ENCODE data around the gene PIP5K1B. TPM values are rescaled to one million over a fixed set of nuclear protein-coding genes. Genes with fewer than 3 reads are reported as not detected.

The PIP5K1B gene
- total RNA-seq, 4 donors from 2014 or later = 1.2 to 2.6 (median 2.0) TPM

- TF ChIP-seq POLR2A (IDR thresholded peaks at IDR 0.05) (no peak), CTCF (IDR thresholded peaks at IDR 0.05 in 4 of 5, conservative IDR thresholded peaks at IDR 0.05 in 1 of 5) (no peak)
- H3K27ac ChIP-seq = no peak overlapping the region
- H3K4me1 ChIP-seq = no peaks in the 10 kb centered on the region
- no peak overlapping the region for H3K4me3 ChIP-seq
- intact Hi-C loops (cut with DNase I; ENCODE audit: low total_unique reads) = no loop called here
- no peaks in the 10 kb centered on the region for H3K9me3 ChIP-seq
- no peaks in the 10 kb centered on the region for H3K36me3 ChIP-seq
- no peak for ATAC-seq
- H3K27me3 ChIP-seq = no peaks in the 10 kb centered on the region
- in situ Hi-C loops (cut with MboI; ENCODE audit: low sequenced_read_pairs in 4 of 4) = loop anchor here in 1 of 4 donors (10.0 kb wide), 1 partner anchor 425 kb away; no protein-coding TSS in a partner anchor
- DNase-seq = no peak
Measured at GRCh38 chr9:69009708-69010107, 304.7 kb downstream of the PIP5K1B start.

DNA sequence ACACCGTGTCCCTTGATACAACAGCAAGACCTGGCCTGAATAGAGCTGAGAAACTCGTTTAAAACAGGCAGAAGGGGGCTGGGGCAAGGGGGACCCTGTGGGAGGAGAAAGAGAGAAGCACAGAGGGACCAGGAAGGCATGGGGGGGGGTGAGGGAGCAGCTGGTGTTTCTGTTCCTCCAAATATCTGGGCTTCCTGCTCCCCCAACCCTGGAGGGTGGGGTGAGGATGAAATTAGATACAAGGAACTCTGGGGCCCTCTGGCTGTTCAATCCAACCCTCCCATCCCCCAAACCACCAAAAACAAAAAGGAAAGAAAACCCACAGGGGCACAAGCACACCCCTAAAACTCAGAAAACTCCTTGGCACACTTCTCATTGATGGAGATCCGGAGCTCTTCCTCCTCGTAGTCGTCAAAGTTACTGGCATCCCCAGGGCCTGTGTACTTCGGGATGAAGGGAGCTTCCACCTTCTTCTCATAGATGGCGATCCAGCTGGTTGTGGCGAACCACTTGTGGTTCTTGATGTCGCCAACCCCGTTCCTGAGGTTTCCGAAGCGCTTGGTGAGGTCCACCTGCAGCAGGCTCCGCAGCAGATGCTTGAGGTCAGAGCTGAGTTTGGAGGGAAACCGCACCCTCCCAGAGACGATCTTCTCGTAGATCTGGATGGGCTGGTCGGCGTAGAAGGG lies 307.8 kb downstream of the PIP5K1B start:
- no peak for DNase-seq
- Histone ChIP-seq H3K27ac (no peak overlapping the region), H3K9me3 (no peaks in the 10 kb centered on the region), H3K4me3 (no peak overlapping the region), H3K36me3 (no peaks in the 10 kb centered on the region), H3K27me3 (no peaks in the 10 kb centered on the region), H3K4me1 (no peaks in the 10 kb centered on the region)
- no peak for TF ChIP-seq CTCF (IDR thresholded peaks at IDR 0.05 in 4 of 5, conservative IDR thresholded peaks at IDR 0.05 in 1 of 5)
- no peak for TF ChIP-seq POLR2A (IDR thresholded peaks at IDR 0.05)
- intact Hi-C loops (cut with DNase I; ENCODE audit: low total_unique reads) = no loop called here
- in situ Hi-C loops (cut with MboI; ENCODE audit: low sequenced_read_pairs in 4 of 4) = no loop called here
- ATAC-seq = no peak

DNA sequence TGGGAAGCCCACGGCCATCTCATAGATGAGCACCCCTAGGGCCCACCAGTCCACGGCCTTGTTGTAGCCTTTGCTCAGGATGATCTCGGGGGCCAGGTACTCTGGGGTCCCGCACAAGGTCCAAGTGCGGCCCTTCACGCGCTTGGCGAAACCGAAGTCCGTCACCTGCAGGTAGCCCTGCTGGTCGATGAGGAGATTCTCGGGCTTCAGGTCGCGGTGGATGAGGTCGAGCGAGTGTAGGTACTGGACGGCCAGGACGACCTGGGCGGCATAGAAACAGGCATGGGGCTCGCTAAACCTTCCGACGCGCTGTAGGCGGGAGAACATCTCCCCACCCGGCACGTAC lies 308.3 kb downstream of the PIP5K1B start:
- H3K4me1 ChIP-seq = no peaks in the 10 kb centered on the region
- H3K4me3 ChIP-seq = no peak overlapping the region
- H3K36me3 ChIP-seq = no peaks in the 10 kb centered on the region
- no peak for ATAC-seq
- no peak for TF ChIP-seq POLR2A (IDR thresholded peaks at IDR 0.05)
- no peak for TF ChIP-seq CTCF (IDR thresholded peaks at IDR 0.05 in 4 of 5, conservative IDR thresholded peaks at IDR 0.05 in 1 of 5)
- H3K9me3 ChIP-seq = no peaks in the 10 kb centered on the region
- intact Hi-C loops (cut with DNase I; ENCODE audit: low total_unique reads) (no loop called here), in situ Hi-C loops (cut with MboI; ENCODE audit: low sequenced_read_pairs in 4 of 4) (no loop called here)
- no peak overlapping the region for H3K27ac ChIP-seq
- H3K27me3 ChIP-seq = no peaks in the 10 kb centered on the region
- DNase-seq = no peak

DNA sequence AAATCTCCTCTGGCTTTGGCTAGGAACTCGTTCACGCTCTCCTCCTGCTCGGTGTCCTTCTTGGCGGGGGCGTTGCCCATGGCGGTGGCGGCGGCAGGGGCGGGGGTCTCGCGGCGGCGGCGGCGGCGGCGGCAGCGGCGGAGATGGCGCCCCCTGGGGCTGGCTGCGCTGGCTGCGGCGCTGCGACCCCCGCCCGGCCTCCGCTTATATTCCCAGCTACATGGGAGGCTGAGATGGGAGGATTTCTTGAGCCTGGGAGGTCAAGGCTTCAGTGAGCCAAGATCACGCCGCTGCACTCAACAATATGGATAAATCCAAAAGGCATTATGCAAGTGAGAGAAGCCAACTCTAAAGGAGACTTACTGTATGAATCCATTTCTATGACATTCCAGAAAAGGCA lies 309.0 kb downstream of the PIP5K1B start, which contains the start of gene PRKACG:
PRKACG (minus strand) TSS at position 101 of the 400 bp plus-strand sequence; CDS start at position 80, 21 bp downstream.
- in situ Hi-C loops (cut with MboI; ENCODE audit: low sequenced_read_pairs in 4 of 4) = no loop called here
- no peaks in the 10 kb centered on the region for H3K4me1 ChIP-seq

More for the DNA sequence above, 309.0 kb downstream of the PIP5K1B start, which contains the start of gene PRKACG:
- no peaks in the 10 kb centered on the region for H3K27me3 ChIP-seq
- no peak within 1 kb of the TSS for H3K27ac ChIP-seq
- DNase-seq = no peak
- H3K9me3 ChIP-seq = no peaks in the 10 kb centered on the region
- no peak for ATAC-seq
- H3K36me3 ChIP-seq = no peaks in the 10 kb centered on the region
- intact Hi-C loops (cut with DNase I; ENCODE audit: low total_unique reads) = no loop called here
- TF ChIP-seq CTCF (IDR thresholded peaks at IDR 0.05 in 4 of 5, conservative IDR thresholded peaks at IDR 0.05 in 1 of 5) (no peak), POLR2A (IDR thresholded peaks at IDR 0.05) (no peak)
- H3K4me3 ChIP-seq = no peak within 1 kb of the TSS
